Endothelial cell of umbilical vein (primary cell): ENCODE measurements around the gene LENEP. TPM values are rescaled to one million over a fixed set of nuclear protein-coding genes. Genes with fewer than 3 reads are reported as not detected.

Experiments
- BruUV-seq: library from RNA; stranded (reverse); fragments of 400-500 nt; replicated peaks from 2 replicates; lab custom pipeline; 2021; lab: Mats Ljungman, UMichigan
- CTCF ChIA-PET: fragments of 300-600, 350-600 bp; sonication (Branson Sonifier 250); formaldehyde crosslinking; loops from one replicate; lab custom pipeline; 2021; ENCODE audit warnings: antibody characterized with exemption, inconsistent platforms; lab: Charles Lee
- POLR2A ChIA-PET: fragments of 300-600, 350-600 bp; sonication (Branson Sonifier 250); formaldehyde crosslinking; loops from one replicate; lab custom pipeline; 2021; ENCODE audit warnings: antibody characterized with exemption, inconsistent platforms; lab: Charles Lee
- DNase-seq: peaks from one replicate; pipeline ENCODE4 v3.0.0-alpha.2; 2011; ENCODE audit warnings: low read depth, low spot score
- FAIRE-seq: peaks from 2 replicates; lab custom pipeline; 2011; peaks lifted over from hg19 to GRCh38; lab: Jason Lieb, UNC
- H2AFZ ChIP-seq: 2 replicates; pipeline ENCODE4 v1.6.0; 2012; ENCODE audit warnings: low read depth, low read length, control low read depth, inconsistent platforms
- H3K27ac ChIP-seq: 2 replicates; pipeline ENCODE4 v1.5.1; 2011; ENCODE audit warnings: low read depth, mild to moderate bottlenecking, control low read depth, low read length, moderate library complexity; ENCODE audit not compliant: insufficient read depth
- H3K27me3 ChIP-seq, 2 experiments: 2 replicates each; pipeline versions ENCODE4 v1.6.0 to v1.6.1; 2011; ENCODE audit warnings: low read length in 2 of 2, mixed read lengths in 1 of 2; ENCODE audit not compliant: control insufficient read depth in 2 of 2, insufficient read depth in 2 of 2
- H3K36me3 ChIP-seq, 2 experiments: 2 replicates in 1 of 2; 3 replicates in 1 of 2; pipeline ENCODE4 v1.5.1; 2011; ENCODE audit warnings: low read length in 2 of 2, mild to moderate bottlenecking in 1 of 2, moderate library complexity in 1 of 2; ENCODE audit not compliant: control insufficient read depth in 2 of 2, insufficient read depth in 2 of 2; ENCODE audit errors: extremely low read depth in 1 of 2
- H3K4me1 ChIP-seq: 3 replicates; pipeline ENCODE4 v1.5.1; 2011; ENCODE audit warnings: mild to moderate bottlenecking, low read length; ENCODE audit not compliant: control insufficient read depth, insufficient read depth; ENCODE audit errors: extremely low read depth
- H3K4me2 ChIP-seq: 2 replicates; pipeline ENCODE4 v1.6.1; 2011; ENCODE audit warnings: low read length, control low read depth, mixed read lengths; ENCODE audit not compliant: insufficient read depth
- H3K4me3 ChIP-seq, 3 experiments: fragments of 200-600 bp in 1 of 3; sonication (generic), shearing (Covaris generic) in 1 of 3; replicated peaks in 1 of 3; 2 replicates each; pipeline ENCODE4 v1.5.1; 2011 to 2016; ENCODE audit warnings: control low read depth in 3 of 3, low read length in 3 of 3, mild to moderate bottlenecking in 2 of 3, inconsistent platforms in 1 of 3, low read depth in 1 of 3, moderate library complexity in 1 of 3; ENCODE audit not compliant: insufficient read depth in 1 of 3
- H3K79me2 ChIP-seq: 2 replicates; pipeline ENCODE4 v1.6.0; 2012; ENCODE audit warnings: low read length, inconsistent platforms; ENCODE audit not compliant: control insufficient read depth, insufficient read depth
- H3K9ac ChIP-seq: replicated peaks from 2 replicates; pipeline ENCODE3; 2011; ENCODE audit warnings: low read length, control low read depth; ENCODE audit not compliant: insufficient read depth; ENCODE audit errors: extremely low read depth
- H3K9me1 ChIP-seq: replicated peaks from 3 replicates; pipeline ENCODE4 v1.6.0; 2011; ENCODE audit warnings: mild to moderate bottlenecking, low read length; ENCODE audit not compliant: control insufficient read depth, insufficient read depth; ENCODE audit errors: extremely low read depth
- H3K9me3 ChIP-seq: replicated peaks from 2 replicates; pipeline ENCODE4 v1.5.1; 2012; ENCODE audit warnings: low read length, inconsistent platforms; ENCODE audit not compliant: control insufficient read depth, insufficient read depth
- H4K20me1 ChIP-seq: replicated peaks from 2 replicates; pipeline ENCODE3; 2011; ENCODE audit warnings: mild to moderate bottlenecking, low read length; ENCODE audit not compliant: control insufficient read depth, insufficient read depth; ENCODE audit errors: extremely low read depth
- FOS ChIP-seq: IDR thresholded peaks from 2 replicates; pipeline ENCODE4 v1.6.1; 2011; ENCODE audit warnings: mild to moderate bottlenecking, low read length, moderate library complexity, borderline replicate concordance; ENCODE audit not compliant: insufficient read depth
- GATA2 ChIP-seq: IDR thresholded peaks from 2 replicates; pipeline ENCODE4 v1.7.0; 2011; ENCODE audit warnings: low read depth, mild to moderate bottlenecking, moderate library complexity, mixed read lengths, low read length; ENCODE audit not compliant: insufficient read length, insufficient read depth
- JUN ChIP-seq: IDR thresholded peaks from 2 replicates; pipeline ENCODE4 v1.6.1; 2011; ENCODE audit warnings: borderline replicate concordance, low read depth; ENCODE audit not compliant: insufficient read length, insufficient read depth
- MAX ChIP-seq: IDR thresholded peaks from 2 replicates; pipeline ENCODE4 v1.6.1; 2011; ENCODE audit not compliant: insufficient read depth, insufficient read length
- POLR2A ChIP-seq: IDR thresholded peaks from 2 replicates; pipeline ENCODE4 v1.6.1; 2012; ENCODE audit warnings: low read depth, mild to moderate bottlenecking, control low read depth, low read length
- POLR2AphosphoS5 ChIP-seq: IDR thresholded peaks from 2 replicates; pipeline ENCODE4 v1.6.1; 2012; ENCODE audit warnings: low read depth, mild to moderate bottlenecking, control low read depth, low read length, moderate library complexity; ENCODE audit not compliant: insufficient read depth
- dilution Hi-C: fragments of 300-500 bp; cut with MboI; formaldehyde crosslinking; loops from one replicate; pipeline ENCODE4 v1.15.0; 2019; ENCODE audit warnings: low sequenced_read_pairs; ENCODE audit not compliant: extremely low pct_ligation_motif_present
- intact Hi-C: fragments of 100-400 bp; cut with micrococcal nuclease; formaldehyde crosslinking; loops from one replicate; pipeline ENCODE4 v1.10.0; 2022
- polyA plus RNA-seq, 4 experiments: library from polyadenylated mRNA; depleted of rRNA in 3 of 4; stranded (reverse) in 3 of 4; unstranded in 1 of 4; fragments of >200 nt; gene quantifications; 2 replicates each; pipeline versions ENCODE4 v1.2.1 to v1.2.3, GENCODE V29; 2011 to 2012; ENCODE audit warnings: missing spikeins in 1 of 4
- total RNA-seq: library from RNA; stranded (reverse); gene quantifications from 2 replicates; pipeline ENCODE4 v1.2.3, GENCODE V29; 2021

LENEP gene
- total and polyA plus RNA-seq, 2 donors (not counting 3 experiments of a cell fraction or from before 2014, with no cell fraction given) = 0.64 TPM; not detected in 1

GRCh38 chr1:154967331-154967950 is 25.9 kb upstream of the LENEP start:
- peaks cover 63% of the 10 kb centered on the region for H3K4me1 ChIP-seq
- H3K9me1 ChIP-seq = no peaks in the 10 kb centered on the region
- H3K4me3 ChIP-seq = peak overlapping the region in 1 of 3 experiments; percentile 31
- peaks cover 19 to 39% of the 10 kb centered on the region in 2 experiments for H3K36me3 ChIP-seq
- H2AFZ ChIP-seq = no peak overlapping the region
- dilution Hi-C loops (no loop called here), intact Hi-C loops (no loop called here)
- peak; percentile 61 for TF ChIP-seq POLR2AphosphoS5
- no peak for TF ChIP-seq FOS
- H3K9ac ChIP-seq = peak overlapping the region; percentile 22
- no peaks in the 10 kb centered on the region for H3K9me3 ChIP-seq
- peak overlapping the region; percentile 47 for H3K4me2 ChIP-seq
- CTCF ChIA-PET = interaction anchor here (0.6 to 2.2 kb wide), 4 partner anchors 26 to 50 kb away, joined by 3 to 8 read pairs (median 4); partner anchors contain the start of gene LENEP
- H3K27ac ChIP-seq = peak overlapping the region; percentile 14
- no peaks in the 10 kb centered on the region for H3K27me3 ChIP-seq
- BruUV-seq = no TSS peak
- peaks cover 58% of the 10 kb centered on the region for H3K79me2 ChIP-seq
- POLR2A ChIA-PET = no interaction called here
- peak; percentile 85 for FAIRE-seq
- H4K20me1 ChIP-seq = no peaks in the 10 kb centered on the region
- no peak for DNase-seq

- H3K4me3 ChIP-seq = peak overlapping the region; percentile 64 to 78 (median 70)
- no peaks in the 10 kb centered on the region for H3K9me1 ChIP-seq
- H4K20me1 ChIP-seq = no peaks in the 10 kb centered on the region
- no peaks in the 10 kb centered on the region for H3K27me3 ChIP-seq
- peaks cover 58% of the 10 kb centered on the region for H3K79me2 ChIP-seq
- no peak overlapping the region for H2AFZ ChIP-seq
- intact Hi-C loops (no loop called here), dilution Hi-C loops (no loop called here)
- POLR2A ChIA-PET = no interaction called here
- FAIRE-seq (no peak), DNase-seq (no peak)
- H3K4me2 ChIP-seq = peak overlapping the region; percentile 80
- H3K4me1 ChIP-seq = peaks cover 66% of the 10 kb centered on the region
- CTCF ChIA-PET = interaction anchor here (1.9 to 3.8 kb wide), 3 partner anchors 7 to 82 kb away, joined by 6 to 26 read pairs (median 17); partner anchors contain the start of genes ADAM15 and PYGO2
- no peaks in the 10 kb centered on the region for H3K9me3 ChIP-seq
- H3K36me3 ChIP-seq = peaks cover 19 to 31% of the 10 kb centered on the region in 2 experiments
- TF ChIP-seq POLR2AphosphoS5 (no peak), MAX (no peak), POLR2A (no peak), JUN (no peak), GATA2 (no peak)
- H3K27ac ChIP-seq = peak overlapping the region; percentile 99
- no TSS peak for BruUV-seq
- peak overlapping the region; percentile 57 for H3K9ac ChIP-seq
Observed at GRCh38 chr1:154968731-154969130, 24.7 kb upstream of the LENEP start.
